Measurements from ENCODE around the gene DOCK3.

Gene DOCK3

DNA sequence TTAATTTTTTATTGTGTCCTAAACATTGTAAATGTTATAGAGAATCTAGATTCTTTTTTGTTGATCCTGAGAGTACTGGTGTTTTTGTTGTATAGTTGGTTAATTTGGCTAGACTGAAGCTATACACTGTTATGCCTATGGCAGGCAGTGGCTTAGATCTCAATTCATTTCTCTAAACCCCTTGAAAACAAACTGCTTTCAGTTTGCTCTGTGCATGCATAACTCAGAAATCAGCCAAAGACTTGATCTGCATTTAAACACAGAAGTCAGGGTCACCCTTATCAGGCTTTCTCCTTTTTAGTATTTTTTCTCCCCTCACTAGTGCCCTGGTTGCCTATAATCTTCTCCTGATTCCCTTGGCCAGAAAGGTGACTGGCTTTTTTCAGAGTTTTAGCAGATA, 360.9 kb downstream of the DOCK3 start:
- no peaks in the 10 kb centered on the region for H3K9me3 ChIP-seq (ENCODE audit: insufficient read depth, low read length)

GRCh38 chr3:51044982-51045381, 370.3 kb downstream of the DOCK3 start:
- no peaks in the 10 kb centered on the region for H3K79me2 ChIP-seq (ENCODE audit: low read length)
- H2AFZ ChIP-seq (ENCODE audit: low read depth, low read length) = no peak overlapping the region
- H3K4me3 ChIP-seq (ENCODE audit: low read length) = no peak overlapping the region
- no peaks in the 10 kb centered on the region for H3K9me3 ChIP-seq (ENCODE audit: insufficient read depth, low read length)
- TF ChIP-seq EZH2phosphoT487 (IDR thresholded peaks at IDR 0.05; ENCODE audit: low read depth) (no peak), CTCF (IDR thresholded peaks at IDR 0.05; ENCODE audit: low read depth, low read length) (no peak)
- no peak overlapping the region for H3K27ac ChIP-seq (ENCODE audit: low read length)
- no peak overlapping the region for H3K4me2 ChIP-seq (ENCODE audit: low read length)
- H3K9ac ChIP-seq (ENCODE audit: low read length) = no peak overlapping the region
- no peaks in the 10 kb centered on the region for H3K27me3 ChIP-seq (ENCODE audit: low read depth, low read length)
- H3K4me1 ChIP-seq (ENCODE audit: low read length) = no peaks in the 10 kb centered on the region
- H4K20me1 ChIP-seq (ENCODE audit: insufficient read depth, low read length) = no peaks in the 10 kb centered on the region
- H3K36me3 ChIP-seq (replicated peaks; ENCODE audit: low read depth, low read length) = no peaks in the 10 kb centered on the region

More for the DNA sequence above, 360.9 kb downstream of the DOCK3 start:
- Histone ChIP-seq H3K36me3 (replicated peaks; ENCODE audit: low read depth, low read length) (no peaks in the 10 kb centered on the region), H4K20me1 (ENCODE audit: insufficient read depth, low read length) (no peaks in the 10 kb centered on the region), H3K79me2 (ENCODE audit: low read length) (no peaks in the 10 kb centered on the region), H3K27me3 (ENCODE audit: low read depth, low read length) (peaks cover 10% of the 10 kb centered on the region; the same call in 1 of the 2 replicates), H3K4me2 (ENCODE audit: low read length) (no peak overlapping the region), H3K9ac (ENCODE audit: low read length) (no peak overlapping the region), H2AFZ (ENCODE audit: low read depth, low read length) (no peak overlapping the region), H3K4me1 (ENCODE audit: low read length) (no peaks in the 10 kb centered on the region), H3K27ac (ENCODE audit: low read length) (no peak overlapping the region), H3K4me3 (ENCODE audit: low read length) (no peak overlapping the region)
- TF ChIP-seq CTCF (IDR thresholded peaks at IDR 0.05; ENCODE audit: low read depth, low read length) = no peak
- TF ChIP-seq EZH2phosphoT487 (IDR thresholded peaks at IDR 0.05; ENCODE audit: low read depth) = no peak

- Histone ChIP-seq H3K4me1 (ENCODE audit: low read length) (no peaks in the 10 kb centered on the region), H3K4me3 (ENCODE audit: low read length) (no peak overlapping the region), H3K27me3 (ENCODE audit: low read depth, low read length) (peaks cover 10% of the 10 kb centered on the region; the same call in 1 of the 2 replicates), H3K27ac (ENCODE audit: low read length) (no peak overlapping the region), H4K20me1 (ENCODE audit: insufficient read depth, low read length) (no peaks in the 10 kb centered on the region), H3K36me3 (replicated peaks; ENCODE audit: low read depth, low read length) (no peaks in the 10 kb centered on the region), H3K9ac (ENCODE audit: low read length) (no peak overlapping the region), H2AFZ (ENCODE audit: low read depth, low read length) (no peak overlapping the region), H3K9me3 (ENCODE audit: insufficient read depth, low read length) (no peaks in the 10 kb centered on the region), H3K4me2 (ENCODE audit: low read length) (no peak overlapping the region), H3K79me2 (ENCODE audit: low read length) (no peaks in the 10 kb centered on the region)
- TF ChIP-seq EZH2phosphoT487 (IDR thresholded peaks at IDR 0.05; ENCODE audit: low read depth) (no peak), CTCF (IDR thresholded peaks at IDR 0.05; ENCODE audit: low read depth, low read length) (no peak)
Observed at GRCh38 chr3:51052562-51052961, 377.8 kb downstream of the DOCK3 start.

DNA sequence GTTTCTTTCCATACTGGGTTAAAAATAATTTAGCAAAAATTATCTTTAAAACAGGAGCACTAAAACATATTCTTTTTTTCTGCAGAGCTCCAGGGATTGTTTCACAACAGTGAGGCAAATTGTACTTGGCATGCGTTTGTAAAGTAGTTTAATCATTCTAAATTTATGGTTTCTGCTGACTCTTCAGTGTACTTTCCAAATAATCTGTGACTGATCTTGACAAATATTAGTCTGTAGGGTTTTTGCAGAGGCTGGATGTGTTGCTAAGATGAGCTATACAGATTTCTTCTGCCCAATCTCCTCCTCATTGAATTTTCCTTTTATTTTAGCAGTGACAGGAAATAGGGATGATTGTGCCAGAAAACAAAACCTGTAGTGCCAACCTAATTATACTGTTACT, 382.4 kb downstream of the DOCK3 start:
- TF ChIP-seq EZH2phosphoT487 (IDR thresholded peaks at IDR 0.05; ENCODE audit: low read depth) (no peak), CTCF (IDR thresholded peaks at IDR 0.05; ENCODE audit: low read depth, low read length) (no peak)
- Histone ChIP-seq H3K9ac (ENCODE audit: low read length) (no peak overlapping the region), H3K4me3 (ENCODE audit: low read length) (no peak overlapping the region), H3K4me2 (ENCODE audit: low read length) (no peak overlapping the region), H3K79me2 (ENCODE audit: low read length) (no peaks in the 10 kb centered on the region), H3K27ac (ENCODE audit: low read length) (no peak overlapping the region), H3K27me3 (ENCODE audit: low read depth, low read length) (peaks cover 10% of the 10 kb centered on the region; the same call in 1 of the 2 replicates), H2AFZ (ENCODE audit: low read depth, low read length) (no peak overlapping the region), H3K9me3 (ENCODE audit: insufficient read depth, low read length) (no peaks in the 10 kb centered on the region), H3K36me3 (replicated peaks; ENCODE audit: low read depth, low read length) (no peaks in the 10 kb centered on the region), H3K4me1 (ENCODE audit: low read length) (no peaks in the 10 kb centered on the region), H4K20me1 (ENCODE audit: insufficient read depth, low read length) (no peaks in the 10 kb centered on the region)
